Colonic mucosa (tissue), 4 donors: ENCODE data around the gene FAM149B1. TPM values are rescaled to one million over a fixed set of nuclear protein-coding genes. Genes with fewer than 3 reads are reported as not detected.
A peak's percentile ranks its signal among the peaks of the same experiment; 100 is the strongest.

Experiments
- DNase-seq: peaks from one replicate; pipeline ENCODE4 v3.0.0-alpha.2; 2020
- H3K27ac ChIP-seq: fragments of 200-600 bp; one replicate; pipeline ENCODE4 v1.8.0; 2021
- H3K27me3 ChIP-seq: fragments of 200-600 bp; one replicate; pipeline ENCODE4 v1.8.0; 2021
- H3K36me3 ChIP-seq: fragments of 200-600 bp; one replicate; pipeline ENCODE4 v1.8.0; 2021
- H3K4me1 ChIP-seq: fragments of 200-600 bp; one replicate; pipeline ENCODE4 v1.8.0; 2021; ENCODE audit warnings: mild to moderate bottlenecking
- H3K4me3 ChIP-seq: fragments of 200-600 bp; one replicate; pipeline ENCODE4 v1.8.0; 2021
- H3K9ac ChIP-seq, 2 donors: one replicate each; pipeline ENCODE4 v1.7.0; 2013; ENCODE audit warnings: control low read depth in 2 of 2, low read depth in 2 of 2, low read length in 2 of 2
- H3K9me3 ChIP-seq: fragments of 200-600 bp; one replicate; pipeline ENCODE4 v1.8.0; 2021
- intact Hi-C: fragments of 100-400 bp; cut with DNase I; formaldehyde crosslinking; loops from one replicate; pipeline ENCODE4 v1.14.1; 2022
- total RNA-seq, 2 donors: library from RNA; stranded (reverse); fragmentation: NEBNext Ultra II Directional in 1 of 2; extraction: Animal tissue kit (Norgen Biotek cat#: 25700) in 1 of 2; gene quantifications; one replicate each; pipeline ENCODE4 v1.2.1, GENCODE V29; 2021
- TF ChIP-seq, protein P1 (sequence below): fragments of 200-600 bp; IDR thresholded peaks from one replicate; pipeline ENCODE4 v1.8.0; 2022; ENCODE audit warnings: antibody characterized with exemption, mild to moderate bottlenecking
- donor health status: healthy.
- donor health status: DM: no; HTN: no; CAD: no.
- donor health status: DM: no; HTN: no; CAD: no.

FAM149B1 gene
- 10 to 100 TPM; 14.0 to 16.4 TPM for total RNA-seq

DNA sequence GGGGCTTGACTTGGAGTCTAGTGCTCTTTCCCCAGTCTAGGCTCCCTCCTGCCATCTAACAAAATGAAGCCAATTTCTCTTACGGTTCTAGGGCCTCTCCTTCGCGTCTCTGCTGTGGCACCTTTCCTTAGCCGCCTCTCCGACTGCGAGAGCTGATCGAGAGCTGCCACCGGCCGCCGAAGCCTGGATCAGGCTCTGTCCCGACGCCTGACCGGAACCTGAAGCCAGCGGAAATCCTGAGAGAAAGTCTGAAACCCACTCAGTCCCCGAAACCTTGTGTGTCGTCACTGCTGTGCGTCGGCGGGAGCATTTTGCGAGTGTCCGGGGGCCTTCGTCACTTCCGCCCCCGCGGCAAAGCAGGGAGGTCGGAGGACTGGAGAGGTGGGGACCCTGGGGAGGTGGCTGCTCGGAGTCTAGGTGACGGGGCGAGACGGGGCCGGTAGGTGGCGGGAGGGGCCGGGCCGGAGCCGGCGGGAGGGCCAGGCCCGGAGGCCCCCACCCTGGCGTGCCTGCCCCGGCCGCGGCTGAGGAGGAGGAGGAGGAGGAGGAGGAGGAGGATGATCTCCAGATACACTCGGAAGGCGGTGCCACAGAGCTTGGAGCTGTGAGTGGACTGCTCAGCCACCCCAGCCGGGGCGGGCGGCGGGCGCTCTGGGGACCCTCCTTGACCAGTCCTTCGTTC lies at the start of gene FAM149B1, which contains the start of gene ECD:
Gene FAM149B1, plus strand, starts transcription at position 337 of the 682 bp plus-strand sequence. Its CDS starts 221 bp downstream, at position 558.
Gene ECD, minus strand, starts transcription at position 226 of the 682 bp plus-strand sequence. CDS start 4,071 bp downstream, outside the sequence.
- TF ChIP-seq, protein P1, sequence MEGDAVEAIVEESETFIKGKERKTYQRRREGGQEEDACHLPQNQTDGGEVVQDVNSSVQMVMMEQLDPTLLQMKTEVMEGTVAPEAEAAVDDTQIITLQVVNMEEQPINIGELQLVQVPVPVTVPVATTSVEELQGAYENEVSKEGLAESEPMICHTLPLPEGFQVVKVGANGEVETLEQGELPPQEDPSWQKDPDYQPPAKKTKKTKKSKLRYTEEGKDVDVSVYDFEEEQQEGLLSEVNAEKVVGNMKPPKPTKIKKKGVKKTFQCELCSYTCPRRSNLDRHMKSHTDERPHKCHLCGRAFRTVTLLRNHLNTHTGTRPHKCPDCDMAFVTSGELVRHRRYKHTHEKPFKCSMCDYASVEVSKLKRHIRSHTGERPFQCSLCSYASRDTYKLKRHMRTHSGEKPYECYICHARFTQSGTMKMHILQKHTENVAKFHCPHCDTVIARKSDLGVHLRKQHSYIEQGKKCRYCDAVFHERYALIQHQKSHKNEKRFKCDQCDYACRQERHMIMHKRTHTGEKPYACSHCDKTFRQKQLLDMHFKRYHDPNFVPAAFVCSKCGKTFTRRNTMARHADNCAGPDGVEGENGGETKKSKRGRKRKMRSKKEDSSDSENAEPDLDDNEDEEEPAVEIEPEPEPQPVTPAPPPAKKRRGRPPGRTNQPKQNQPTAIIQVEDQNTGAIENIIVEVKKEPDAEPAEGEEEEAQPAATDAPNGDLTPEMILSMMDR: no peak
- Histone ChIP-seq H3K36me3 (no peaks in the 10 kb centered on the region), H3K4me3 (peak within 1 kb of the TSS; percentile 66), H3K4me1 (no peaks in the 10 kb centered on the region), H3K9me3 (no peaks in the 10 kb centered on the region), H3K9ac (peak within 1 kb of the TSS; percentile 93 to 94), H3K27ac (peak within 1 kb of the TSS; percentile 88), H3K27me3 (no peaks in the 10 kb centered on the region)
- intact Hi-C loops: loop anchor here (5.0 kb wide), 1 partner anchor 71 kb away; the partner anchor contains the start of gene P4HA1
- DNase-seq: peak; percentile 96

DNA sequence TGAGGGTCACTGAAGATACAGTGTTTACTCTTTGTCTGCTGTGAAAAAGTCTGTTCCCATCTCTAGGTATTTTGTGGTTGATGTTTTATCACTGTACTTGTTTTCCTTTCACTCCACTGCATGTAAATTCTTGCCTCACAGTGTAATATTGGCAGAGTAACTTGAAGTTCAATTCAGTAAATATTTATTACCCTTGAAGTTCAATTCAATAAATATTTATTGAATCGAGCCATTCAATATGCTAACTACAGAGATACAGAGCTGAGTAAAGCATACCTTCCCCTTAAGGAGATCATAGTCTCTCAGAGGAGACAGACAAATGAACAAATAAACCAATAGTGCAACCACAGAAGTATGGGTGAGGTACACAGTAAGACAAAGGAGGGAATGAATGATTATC lies 48.5 kb upstream of the FAM149B1 start:
- Histone ChIP-seq H3K9ac (no peak overlapping the region), H3K27ac (no peak overlapping the region)
- intact Hi-C loops: no loop called here

DNA sequence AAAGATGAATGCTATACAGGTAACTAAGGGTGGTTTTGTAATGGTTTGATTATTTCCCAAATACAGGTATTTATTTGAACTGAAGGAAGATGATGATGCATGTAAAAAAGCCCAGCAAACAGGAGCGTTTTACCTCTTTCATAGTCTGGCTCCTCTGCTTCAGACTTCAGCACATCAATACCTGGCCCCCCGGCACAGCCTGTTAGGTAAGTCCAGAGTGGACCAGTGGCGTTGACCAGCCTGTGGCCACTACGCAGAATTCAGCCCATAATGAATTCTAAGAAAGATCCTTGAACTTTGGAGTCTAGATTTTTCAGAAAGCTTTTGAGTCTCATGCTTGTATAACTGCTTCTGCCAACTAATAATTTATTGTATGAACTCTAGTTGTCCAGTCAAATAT lies 48.0 kb upstream of the FAM149B1 start:
- intact Hi-C loops: no loop called here
- Histone ChIP-seq H3K9ac (no peak overlapping the region), H3K36me3 (no peaks in the 10 kb centered on the region), H3K27ac (no peak overlapping the region), H3K4me3 (no peak overlapping the region), H3K9me3 (no peaks in the 10 kb centered on the region), H3K4me1 (no peaks in the 10 kb centered on the region), H3K27me3 (no peaks in the 10 kb centered on the region)
- TF ChIP-seq, protein P1: no peak
- DNase-seq: no peak

More for the DNA sequence above, 48.5 kb upstream of the FAM149B1 start:
- TF ChIP-seq, protein P1: no peak
- Histone ChIP-seq H3K4me1 (no peaks in the 10 kb centered on the region), H3K9me3 (no peaks in the 10 kb centered on the region), H3K27me3 (no peaks in the 10 kb centered on the region), H3K36me3 (no peaks in the 10 kb centered on the region), H3K4me3 (no peak overlapping the region)
- DNase-seq: no peak

DNA sequence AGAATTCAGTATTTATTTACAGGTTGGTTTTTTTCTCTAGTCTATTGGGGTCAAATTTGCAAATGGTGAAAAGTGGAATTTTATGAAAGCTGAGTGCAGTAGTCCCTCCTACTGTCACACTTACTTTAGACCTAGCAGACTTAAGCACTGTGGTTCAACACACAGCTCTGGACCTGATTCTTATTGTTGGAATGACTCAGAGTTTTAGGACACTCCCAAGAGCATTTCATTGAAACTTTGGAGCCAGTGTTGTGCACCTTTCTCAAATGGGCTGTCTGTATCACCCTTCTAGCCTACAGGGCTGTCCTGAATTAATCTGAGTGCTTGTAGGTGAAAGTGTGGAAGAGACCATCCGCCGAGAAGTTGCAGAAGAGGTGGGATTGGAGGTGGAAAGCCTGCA lies 41.6 kb upstream of the FAM149B1 start:
- intact Hi-C loops: no loop called here
- Histone ChIP-seq H3K4me1 (no peaks in the 10 kb centered on the region), H3K27me3 (no peaks in the 10 kb centered on the region), H3K36me3 (no peaks in the 10 kb centered on the region), H3K9ac (no peak overlapping the region), H3K4me3 (no peak overlapping the region), H3K9me3 (no peaks in the 10 kb centered on the region), H3K27ac (no peak overlapping the region)
- no peak for DNase-seq
- TF ChIP-seq, protein P1: no peak

DNA sequence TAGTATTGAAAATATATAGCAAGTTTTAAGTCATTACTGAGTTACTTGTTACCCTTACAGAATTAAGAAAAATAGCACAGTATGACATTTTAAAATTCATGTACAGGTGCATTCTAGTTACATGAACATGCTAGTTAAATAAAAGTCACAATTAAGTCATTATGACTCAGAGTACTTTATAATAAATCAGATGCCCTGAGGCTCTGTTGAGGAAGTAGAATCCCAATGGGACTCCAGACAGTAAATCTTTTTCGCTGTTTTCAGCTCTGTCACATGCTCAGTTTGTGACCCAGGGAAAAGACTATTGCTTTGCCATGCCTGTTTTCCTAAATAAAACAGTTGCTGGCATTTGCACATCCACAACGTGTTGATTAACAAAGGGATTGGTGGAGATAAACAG lies 36.6 kb upstream of the FAM149B1 start:
- Histone ChIP-seq H3K36me3 (no peaks in the 10 kb centered on the region), H3K4me1 (no peaks in the 10 kb centered on the region), H3K4me3 (no peak overlapping the region), H3K9ac (no peak overlapping the region), H3K9me3 (no peaks in the 10 kb centered on the region), H3K27ac (no peak overlapping the region), H3K27me3 (no peaks in the 10 kb centered on the region)
- no peak for DNase-seq
- TF ChIP-seq, protein P1: no peak
- intact Hi-C loops: no loop called here
